Vagina (tissue), 2 donors: ENCODE measurements around the gene IL11. TPM values are rescaled to one million over a fixed set of nuclear protein-coding genes. Genes with fewer than 3 reads are reported as not detected.

Source experiments
- DNase-seq, 2 donors: peaks; one replicate each; pipeline ENCODE4 v3.0.0-alpha.2; 2017; ENCODE audit errors: extremely low spot score in 2 of 2
- H3K27ac ChIP-seq: fragments of 200-600 bp; sonication (generic); one replicate; pipeline ENCODE4 v1.5.1; 2019
- H3K27me3 ChIP-seq: fragments of 200-600 bp; sonication (generic); one replicate; pipeline ENCODE4 v1.5.1; 2019
- H3K36me3 ChIP-seq, 2 donors: fragments of 200-600 bp; sonication (generic); one replicate each; pipeline ENCODE4 v1.5.1; 2017 to 2019
- H3K4me1 ChIP-seq: fragments of 200-600 bp; sonication (generic); one replicate; pipeline ENCODE4 v1.5.1; 2019
- H3K4me3 ChIP-seq, 2 donors: fragments of 200-600 bp; sonication (generic); 1 replicate in 1 of 2; 2 replicates in 1 of 2; pipeline ENCODE4 v1.5.1; 2016 to 2019
- H3K9me3 ChIP-seq: fragments of 200-600 bp; sonication (generic); one replicate; pipeline ENCODE4 v1.5.1; 2019
- POLR2A ChIP-seq, 2 donors: fragments of 450-650 bp; IDR thresholded peaks; one replicate each; pipeline ENCODE4 v1.6.1; 2017; ENCODE audit warnings: antibody characterized with exemption in 2 of 2, mild to moderate bottlenecking in 2 of 2, moderate library complexity in 2 of 2
- POLR2AphosphoS5 ChIP-seq, 2 donors: sonication (generic); formaldehyde crosslinking; IDR thresholded peaks; one replicate each; pipeline ENCODE4 v1.9.0; 2017; ENCODE audit warnings: antibody characterized with exemption in 2 of 2, mild to moderate bottlenecking in 2 of 2, low read depth in 1 of 2; ENCODE audit not compliant: insufficient read depth in 1 of 2
- intact Hi-C: fragments of 100-400 bp; cut with DNase I; formaldehyde crosslinking; loops from one replicate; pipeline ENCODE4 v1.15.1; 2023
- total RNA-seq: library from RNA; depleted of rRNA; stranded (reverse); fragments of >200 nt; gene quantifications from one replicate; pipeline ENCODE4 v1.2.3, GENCODE V29; 2016
- TF ChIP-seq, protein P1 (sequence below), 3 experiments: fragments of 450-650 bp in 2 of 3; fragments of 200-600 bp in 1 of 3; sonication (generic) in 1 of 3; IDR thresholded peaks; one replicate each; pipeline ENCODE4 v1.5.1; 2017 to 2019; ENCODE audit warnings: antibody characterized with exemption in 3 of 3, mild to moderate bottlenecking in 2 of 3, moderate library complexity in 2 of 3

Gene IL11
- total RNA-seq, 1 donor from 2014 or later: not detected

DNA sequence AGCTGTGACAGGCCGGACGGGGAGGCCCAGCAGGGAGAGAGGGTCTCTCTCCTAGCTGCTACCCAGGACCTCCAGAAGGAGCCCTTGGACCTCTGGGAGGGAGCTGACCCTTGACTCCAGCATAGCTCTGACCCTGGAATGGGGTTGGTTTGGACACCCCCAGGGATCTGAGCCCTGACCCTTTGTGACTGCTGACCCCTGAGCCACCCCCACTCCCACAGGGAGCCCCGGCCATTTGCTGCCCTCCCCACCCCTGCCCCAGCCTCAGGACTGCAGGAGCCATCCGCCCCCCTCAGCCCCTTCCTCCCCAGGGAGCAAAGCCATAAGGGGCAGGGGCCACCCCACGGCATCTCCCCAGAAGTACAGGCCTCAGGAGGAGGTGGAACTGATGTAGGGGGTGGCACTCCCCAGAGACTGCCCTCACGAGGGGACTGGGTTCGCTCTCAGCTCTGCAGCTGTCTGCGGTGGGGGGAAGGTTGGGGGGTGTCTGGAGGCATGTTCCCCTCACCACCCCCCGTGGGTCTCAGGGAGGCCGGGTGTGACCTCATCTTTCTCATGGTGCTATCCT, 22.7 kb downstream of the IL11 start:
- Histone ChIP-seq H3K4me1 (peaks cover 9% of the 10 kb centered on the region), H3K27me3 (no peaks in the 10 kb centered on the region), H3K36me3 (peaks cover 0 to 6% of the 10 kb centered on the region in 2 donors), H3K4me3 (no peak overlapping the region), H3K27ac (no peak overlapping the region), H3K9me3 (no peaks in the 10 kb centered on the region)
- TF ChIP-seq POLR2AphosphoS5 (IDR thresholded peaks at IDR 0.05; ENCODE audit: insufficient read depth in 1 of 2, low read depth in 1 of 2) (no peak), POLR2A (IDR thresholded peaks at IDR 0.05) (no peak)
- TF ChIP-seq, protein P1, sequence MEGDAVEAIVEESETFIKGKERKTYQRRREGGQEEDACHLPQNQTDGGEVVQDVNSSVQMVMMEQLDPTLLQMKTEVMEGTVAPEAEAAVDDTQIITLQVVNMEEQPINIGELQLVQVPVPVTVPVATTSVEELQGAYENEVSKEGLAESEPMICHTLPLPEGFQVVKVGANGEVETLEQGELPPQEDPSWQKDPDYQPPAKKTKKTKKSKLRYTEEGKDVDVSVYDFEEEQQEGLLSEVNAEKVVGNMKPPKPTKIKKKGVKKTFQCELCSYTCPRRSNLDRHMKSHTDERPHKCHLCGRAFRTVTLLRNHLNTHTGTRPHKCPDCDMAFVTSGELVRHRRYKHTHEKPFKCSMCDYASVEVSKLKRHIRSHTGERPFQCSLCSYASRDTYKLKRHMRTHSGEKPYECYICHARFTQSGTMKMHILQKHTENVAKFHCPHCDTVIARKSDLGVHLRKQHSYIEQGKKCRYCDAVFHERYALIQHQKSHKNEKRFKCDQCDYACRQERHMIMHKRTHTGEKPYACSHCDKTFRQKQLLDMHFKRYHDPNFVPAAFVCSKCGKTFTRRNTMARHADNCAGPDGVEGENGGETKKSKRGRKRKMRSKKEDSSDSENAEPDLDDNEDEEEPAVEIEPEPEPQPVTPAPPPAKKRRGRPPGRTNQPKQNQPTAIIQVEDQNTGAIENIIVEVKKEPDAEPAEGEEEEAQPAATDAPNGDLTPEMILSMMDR (IDR thresholded peaks at IDR 0.05): no peak
- intact Hi-C loops: no loop called here
- no peak for DNase-seq

GRCh38 chr19:55346725-55347441, 23.4 kb downstream of the IL11 start:
- Histone ChIP-seq H3K27me3 (no peaks in the 10 kb centered on the region), H3K4me1 (peaks cover 9% of the 10 kb centered on the region), H3K4me3 (no peak overlapping the region), H3K27ac (no peak overlapping the region), H3K9me3 (no peaks in the 10 kb centered on the region), H3K36me3 (peaks cover 0 to 6% of the 10 kb centered on the region in 2 donors)
- intact Hi-C loops: no loop called here
- TF ChIP-seq POLR2A (IDR thresholded peaks at IDR 0.05): no peak
- no peak for TF ChIP-seq POLR2AphosphoS5 (IDR thresholded peaks at IDR 0.05; ENCODE audit: insufficient read depth in 1 of 2, low read depth in 1 of 2)
- TF ChIP-seq, protein P1 (IDR thresholded peaks at IDR 0.05): no peak
- no peak for DNase-seq

- no peak overlapping the region for H3K27ac ChIP-seq
- H3K36me3 ChIP-seq: peaks cover 0 to 6% of the 10 kb centered on the region in 2 donors
- intact Hi-C loops: no loop called here
- H3K27me3 ChIP-seq: no peaks in the 10 kb centered on the region
- H3K4me3 ChIP-seq: no peak overlapping the region
- H3K4me1 ChIP-seq: peaks cover 17% of the 10 kb centered on the region
- no peaks in the 10 kb centered on the region for H3K9me3 ChIP-seq
- no peak for TF ChIP-seq POLR2A (IDR thresholded peaks at IDR 0.05)
- no peak for DNase-seq
These were observed 24.2 kb downstream of the IL11 start for GRCh38 chr19:55345818-55346724.

- TF ChIP-seq, protein P1 (IDR thresholded peaks at IDR 0.05): no peak
- TF ChIP-seq POLR2AphosphoS5 (IDR thresholded peaks at IDR 0.05; ENCODE audit: insufficient read depth in 1 of 2, low read depth in 1 of 2) (no peak), POLR2A (IDR thresholded peaks at IDR 0.05) (no peak)
- Histone ChIP-seq H3K36me3 (peaks cover 0 to 6% of the 10 kb centered on the region in 2 donors), H3K27ac (no peak overlapping the region), H3K4me1 (peaks cover 25% of the 10 kb centered on the region), H3K9me3 (no peaks in the 10 kb centered on the region), H3K27me3 (no peaks in the 10 kb centered on the region), H3K4me3 (no peak overlapping the region)
- DNase-seq: no peak
- intact Hi-C loops: no loop called here
These were observed 25.0 kb downstream of the IL11 start for GRCh38 chr19:55345101-55345817.

- Histone ChIP-seq H3K9me3 (no peaks in the 10 kb centered on the region), H3K27ac (no peak overlapping the region), H3K4me1 (peaks cover 28% of the 10 kb centered on the region), H3K4me3 (no peak overlapping the region), H3K27me3 (no peaks in the 10 kb centered on the region), H3K36me3 (peaks cover 0 to 6% of the 10 kb centered on the region in 2 donors)
- no peak for TF ChIP-seq POLR2A (IDR thresholded peaks at IDR 0.05)
- TF ChIP-seq, protein P1 (IDR thresholded peaks at IDR 0.05): no peak
- no peak for TF ChIP-seq POLR2AphosphoS5 (IDR thresholded peaks at IDR 0.05; ENCODE audit: insufficient read depth in 1 of 2, low read depth in 1 of 2)
- intact Hi-C loops: no loop called here
- DNase-seq: no peak
These were observed 25.8 kb downstream of the IL11 start for GRCh38 chr19:55344444-55344843.
